Hepatocyte (in vitro differentiated cells): Measurements from ENCODE around the gene DNAI7. TPM values are rescaled to one million over a fixed set of nuclear protein-coding genes. Genes with fewer than 3 reads are reported as not detected.

ENCODE experiments used
- DNase-seq: peaks from one replicate; pipeline ENCODE4 v3.0.0-alpha.2; 2016; ENCODE audit warnings: low spot score
- H2AFZ ChIP-seq: fragments of 200-600 bp; sonication (generic); 2 replicates; pipeline ENCODE4 v1.6.0; 2016; ENCODE audit warnings: antibody characterized with exemption, mild to moderate bottlenecking
- H3K27ac ChIP-seq: fragments of 200-600 bp; sonication (generic); 2 replicates; pipeline ENCODE4 v1.5.1; 2016; ENCODE audit warnings: mild to moderate bottlenecking
- H3K27me3 ChIP-seq: fragments of 200-600 bp; sonication (generic); 2 replicates; pipeline ENCODE4 v1.6.1; 2016
- H3K36me3 ChIP-seq: fragments of 200-600 bp; sonication (generic); replicated peaks from 2 replicates; pipeline ENCODE4 v1.5.1; 2016; ENCODE audit warnings: low read depth; ENCODE audit not compliant: insufficient read depth
- H3K4me1 ChIP-seq: fragments of 200-600 bp; sonication (generic); 2 replicates; pipeline ENCODE4 v1.5.1; 2016; ENCODE audit warnings: mild to moderate bottlenecking, moderate library complexity; ENCODE audit not compliant: insufficient read depth
- H3K4me2 ChIP-seq: fragments of 200-600 bp; sonication (generic); 2 replicates; pipeline ENCODE4 v1.6.0; 2016
- H3K4me3 ChIP-seq: fragments of 200-600 bp; sonication (generic); 2 replicates; pipeline ENCODE4 v1.5.1; 2016; ENCODE audit warnings: mild to moderate bottlenecking
- H3K79me2 ChIP-seq: fragments of 200-600 bp; sonication (generic); 2 replicates; pipeline ENCODE4 v1.6.0; 2017; ENCODE audit warnings: mild to moderate bottlenecking
- H3K9me2 ChIP-seq: fragments of 200-600 bp; sonication (generic); replicated peaks from 2 replicates; pipeline ENCODE4 v1.6.0; 2017; ENCODE audit warnings: mild to moderate bottlenecking; ENCODE audit not compliant: insufficient read depth
- H3K9me3 ChIP-seq: fragments of 200-600 bp; sonication (generic); 2 replicates; pipeline ENCODE4 v1.5.1; 2016; ENCODE audit warnings: low read depth, mild to moderate bottlenecking
- H4K20me1 ChIP-seq: fragments of 200-600 bp; sonication (generic); 2 replicates; pipeline ENCODE4 v1.6.0; 2016; ENCODE audit warnings: mild to moderate bottlenecking; ENCODE audit not compliant: insufficient read depth, poor library complexity, severe bottlenecking
- CTCF ChIP-seq: fragments of 200-600 bp; sonication (generic); IDR thresholded peaks from 2 replicates; pipeline ENCODE4 v1.5.1; 2016; ENCODE audit warnings: antibody characterized with exemption, mild to moderate bottlenecking; ENCODE audit not compliant: poor library complexity
- EZH2 ChIP-seq: fragments of 200-600 bp; sonication (generic); IDR thresholded peaks from 2 replicates; pipeline ENCODE4 v1.6.1; 2016; ENCODE audit warnings: antibody characterized with exemption, mild to moderate bottlenecking, borderline replicate concordance
- EZH2phosphoT487 ChIP-seq: fragments of 200-600 bp; sonication (generic); IDR thresholded peaks from one replicate; pipeline ENCODE4 v1.6.1; 2018; ENCODE audit warnings: antibody characterized with exemption, mild to moderate bottlenecking, low read depth, moderate library complexity; ENCODE audit not compliant: unreplicated experiment, severe bottlenecking
- WGBS: methylation state at CpG from one replicate; pipeline ENCODE4 v1.1.6; 2016; ENCODE audit warnings: low lambda C conversion rate; ENCODE audit errors: missing lambda C conversion rate; 5-methylcytosine and 5-hydroxymethylcytosine counted together
- polyA plus RNA-seq: library from polyadenylated mRNA; unstranded; fragments of >200 nt; fragmentation: Nextera tagmentation; extraction: Ambion mirVana; gene quantifications from 2 replicates; pipeline ENCODE4 v1.2.1, GENCODE V29; 2016
- total RNA-seq: library from RNA; depleted of rRNA; stranded (reverse); fragments of >200 nt; gene quantifications from 2 replicates; pipeline ENCODE4 v1.2.3, GENCODE V29; 2014

DNAI7 gene
- total and polyA plus RNA-seq, 2 experiments from 2014 or later, result not detected

- no peak overlapping the region for H3K4me3 ChIP-seq
- H3K79me2 ChIP-seq, result no peaks in the 10 kb centered on the region
- no peak overlapping the region for H3K4me2 ChIP-seq
- no peaks in the 10 kb centered on the region for H3K9me3 ChIP-seq
- TF ChIP-seq EZH2phosphoT487 (no peak), EZH2 (no peak), CTCF (no peak)
- no peaks in the 10 kb centered on the region for H3K9me2 ChIP-seq
- no peak overlapping the region for H3K27ac ChIP-seq
- WGBS, result 80% methylated on average over 6 of the region's 6 CpGs
- no peak for DNase-seq
- H3K4me1 ChIP-seq, result no peaks in the 10 kb centered on the region
- no peaks in the 10 kb centered on the region for H3K36me3 ChIP-seq
- no peaks in the 10 kb centered on the region for H4K20me1 ChIP-seq
- H2AFZ ChIP-seq, result no peak overlapping the region
- no peaks in the 10 kb centered on the region for H3K27me3 ChIP-seq
Observed at GRCh38 chr12:25121110-25121509, 73.8 kb downstream of the DNAI7 start.

- H3K9me2 ChIP-seq, result no peaks in the 10 kb centered on the region
- TF ChIP-seq CTCF, result peak; percentile 28
- TF ChIP-seq EZH2, result no peak
- H3K79me2 ChIP-seq, result no peaks in the 10 kb centered on the region
- no peak overlapping the region for H3K27ac ChIP-seq
- H2AFZ ChIP-seq, result no peak overlapping the region
- no peaks in the 10 kb centered on the region for H3K9me3 ChIP-seq
- no peak overlapping the region for H3K4me2 ChIP-seq
- no peaks in the 10 kb centered on the region for H4K20me1 ChIP-seq
- no peaks in the 10 kb centered on the region for H3K27me3 ChIP-seq
- no peaks in the 10 kb centered on the region for H3K36me3 ChIP-seq
- no peaks in the 10 kb centered on the region for H3K4me1 ChIP-seq
- 53% methylated on average over 1 of the region's 1 CpG for WGBS
- no peak overlapping the region for H3K4me3 ChIP-seq
- no peak for DNase-seq
Observed at GRCh38 chr12:25119020-25119419, 75.9 kb downstream of the DNAI7 start.

GRCh38 chr12:25115677-25116076 lies 79.3 kb downstream of the DNAI7 start:
- H3K4me2 ChIP-seq, result no peak overlapping the region
- H3K4me1 ChIP-seq, result no peaks in the 10 kb centered on the region
- no peaks in the 10 kb centered on the region for H3K36me3 ChIP-seq
- TF ChIP-seq CTCF (no peak), EZH2phosphoT487 (no peak), EZH2 (no peak)
- no peak overlapping the region for H2AFZ ChIP-seq
- no peaks in the 10 kb centered on the region for H4K20me1 ChIP-seq
- H3K27me3 ChIP-seq, result no peaks in the 10 kb centered on the region
- no peak overlapping the region for H3K27ac ChIP-seq
- no peak for DNase-seq
- 64% methylated on average over 2 of the region's 2 CpGs for WGBS
- H3K79me2 ChIP-seq, result no peaks in the 10 kb centered on the region
- H3K9me3 ChIP-seq, result no peaks in the 10 kb centered on the region
- H3K4me3 ChIP-seq, result no peak overlapping the region
- no peaks in the 10 kb centered on the region for H3K9me2 ChIP-seq

GRCh38 chr12:25113651-25114050 lies 81.3 kb downstream of the DNAI7 start:
- 100% methylated on average over 3 of the region's 3 CpGs for WGBS
- no peak overlapping the region for H3K4me2 ChIP-seq

More at GRCh38 chr12:25113651-25114050, 81.3 kb downstream of the DNAI7 start:
- H3K9me2 ChIP-seq, result no peaks in the 10 kb centered on the region
- TF ChIP-seq CTCF (no peak), EZH2phosphoT487 (no peak), EZH2 (no peak)
- no peaks in the 10 kb centered on the region for H4K20me1 ChIP-seq
- no peak overlapping the region for H3K4me3 ChIP-seq
- DNase-seq, result no peak
- no peak overlapping the region for H2AFZ ChIP-seq
- no peak overlapping the region for H3K27ac ChIP-seq
- H3K36me3 ChIP-seq, result no peaks in the 10 kb centered on the region
- H3K27me3 ChIP-seq, result no peaks in the 10 kb centered on the region
- no peaks in the 10 kb centered on the region for H3K4me1 ChIP-seq
- H3K79me2 ChIP-seq, result no peaks in the 10 kb centered on the region
- H3K9me3 ChIP-seq, result no peaks in the 10 kb centered on the region
